ENCODE measurements around the gene ETS2.

DNA sequence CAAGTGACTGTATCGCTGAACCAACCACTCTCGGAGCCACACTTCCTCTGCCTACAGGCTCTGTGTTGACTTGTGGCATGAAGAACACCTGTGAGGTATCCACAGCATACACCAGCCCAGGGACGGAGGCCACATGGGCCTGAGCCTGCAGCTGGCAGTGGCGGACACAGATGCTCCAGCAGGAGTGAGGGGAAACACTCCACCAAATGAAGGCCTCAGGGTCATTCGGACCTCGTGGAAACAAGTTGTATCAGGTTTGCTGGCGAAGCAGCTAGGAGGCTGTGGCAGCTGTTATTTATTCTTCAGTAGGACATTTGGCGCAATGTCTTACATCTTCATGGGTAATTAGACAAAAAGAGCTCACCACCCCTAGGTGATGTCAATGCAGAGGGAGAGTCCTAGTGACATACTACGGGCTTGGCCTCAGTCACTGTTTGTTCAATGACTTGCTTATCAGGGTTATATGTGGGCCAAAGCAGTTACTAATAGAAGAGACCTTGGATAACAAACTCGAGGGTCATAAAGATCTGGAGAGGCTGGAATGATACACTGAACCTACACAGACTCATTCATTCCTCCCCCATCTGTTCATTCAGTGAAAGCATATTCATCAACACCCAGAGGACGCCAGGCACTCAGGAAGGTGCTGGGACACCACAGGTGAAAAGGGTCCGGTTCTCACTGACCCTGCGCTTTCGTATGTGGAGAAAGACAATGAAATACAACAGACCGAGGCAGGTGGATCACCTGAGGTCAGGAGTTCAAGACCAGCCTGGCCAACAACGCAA, 11.6 kb upstream of the ETS2 start:
- TF ChIP-seq, protein P1, sequence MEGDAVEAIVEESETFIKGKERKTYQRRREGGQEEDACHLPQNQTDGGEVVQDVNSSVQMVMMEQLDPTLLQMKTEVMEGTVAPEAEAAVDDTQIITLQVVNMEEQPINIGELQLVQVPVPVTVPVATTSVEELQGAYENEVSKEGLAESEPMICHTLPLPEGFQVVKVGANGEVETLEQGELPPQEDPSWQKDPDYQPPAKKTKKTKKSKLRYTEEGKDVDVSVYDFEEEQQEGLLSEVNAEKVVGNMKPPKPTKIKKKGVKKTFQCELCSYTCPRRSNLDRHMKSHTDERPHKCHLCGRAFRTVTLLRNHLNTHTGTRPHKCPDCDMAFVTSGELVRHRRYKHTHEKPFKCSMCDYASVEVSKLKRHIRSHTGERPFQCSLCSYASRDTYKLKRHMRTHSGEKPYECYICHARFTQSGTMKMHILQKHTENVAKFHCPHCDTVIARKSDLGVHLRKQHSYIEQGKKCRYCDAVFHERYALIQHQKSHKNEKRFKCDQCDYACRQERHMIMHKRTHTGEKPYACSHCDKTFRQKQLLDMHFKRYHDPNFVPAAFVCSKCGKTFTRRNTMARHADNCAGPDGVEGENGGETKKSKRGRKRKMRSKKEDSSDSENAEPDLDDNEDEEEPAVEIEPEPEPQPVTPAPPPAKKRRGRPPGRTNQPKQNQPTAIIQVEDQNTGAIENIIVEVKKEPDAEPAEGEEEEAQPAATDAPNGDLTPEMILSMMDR (IDR thresholded peaks at IDR 0.05; ENCODE audit: insufficient read depth, low read length, poor library complexity, severe bottlenecking): no peak
- no peak for TF ChIP-seq EZH2phosphoT487 (conservative IDR thresholded peaks at IDR 0.05; ENCODE audit: low read length)
